SKM-1 treated with dmso at 0.1 percent for 144 hours (cell line): ENCODE measurements around the gene NUDT17.
A peak's percentile ranks its signal among the peaks of the same experiment; 100 is the strongest.

Source experiments
- DNase-seq: peaks from one replicate; lab custom pipeline; 2025; ENCODE audit not compliant: unreplicated experiment; lab: John Stamatoyannopoulos, UW

Gene NUDT17

GRCh38 chr1:145887631-145888030 lies 42.2 kb downstream of the NUDT17 start:
- no peak for DNase-seq

DNA sequence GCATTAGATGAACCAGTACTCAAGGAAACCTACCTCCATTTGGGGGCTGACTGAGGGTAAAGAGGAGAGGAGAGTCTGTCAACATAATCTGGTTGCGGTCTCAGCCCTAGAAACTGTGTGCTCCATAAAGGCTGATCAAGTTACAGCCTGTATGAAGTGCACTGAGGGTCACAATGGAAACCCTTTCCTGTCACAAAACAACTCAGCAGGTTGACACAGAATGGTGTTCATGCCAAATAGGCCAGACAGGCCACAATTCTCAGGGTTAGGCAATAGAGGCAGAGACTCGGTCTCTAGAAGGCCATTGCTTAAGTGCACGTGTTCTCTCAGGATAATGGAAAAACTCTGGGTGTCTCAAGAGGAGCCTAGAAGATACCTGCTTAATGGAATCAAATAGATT lies 44.3 kb downstream of the NUDT17 start:
- no peak for DNase-seq

- no peak for DNase-seq
Measured at GRCh38 chr1:145891143-145891542, 45.7 kb downstream of the NUDT17 start.

GRCh38 chr1:145891587-145892485 lies 46.4 kb downstream of the NUDT17 start:
- peak; percentile 79 for DNase-seq

DNA sequence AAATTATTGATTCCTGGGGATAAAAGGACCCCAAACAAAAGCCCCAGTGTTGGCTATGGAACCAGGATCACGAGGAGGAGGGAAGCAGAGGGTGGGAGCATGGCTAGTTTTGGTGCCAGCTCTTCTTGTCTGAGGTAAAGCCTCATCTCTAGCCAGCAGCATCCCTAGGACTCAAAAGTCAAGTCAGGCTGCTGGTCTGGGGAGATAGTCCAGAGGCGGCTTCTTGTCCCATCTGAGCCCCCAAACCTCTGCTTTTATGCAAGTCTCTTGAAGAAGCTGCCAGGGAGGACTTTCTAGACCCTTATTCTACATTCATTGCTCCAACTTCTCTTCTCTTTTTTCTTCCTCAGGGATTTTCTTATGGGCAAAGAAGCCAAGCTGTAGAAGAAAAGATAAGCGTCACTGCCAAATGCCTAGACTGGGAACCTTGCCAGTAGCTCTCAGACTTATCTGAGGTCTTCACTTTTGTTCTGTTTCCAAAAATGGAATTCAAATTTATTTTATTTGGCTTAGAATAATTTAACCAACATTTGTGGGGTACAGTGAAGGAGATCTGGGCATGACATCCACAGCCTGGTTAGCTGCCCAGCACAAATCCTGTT lies 47.2 kb downstream of the NUDT17 start:
- DNase-seq = no peak

- DNase-seq = no peak
Measured at GRCh38 chr1:145893306-145894055, 48.1 kb downstream of the NUDT17 start.

GRCh38 chr1:145895471-145895870 lies 50.0 kb downstream of the NUDT17 start:
- no peak for DNase-seq

- DNase-seq = no peak
Measured at GRCh38 chr1:145897969-145898368, 52.5 kb downstream of the NUDT17 start.
